ENCODE measurements around the gene METTL17. TPM values are rescaled to one million over a fixed set of nuclear protein-coding genes. Genes with fewer than 3 reads are reported as not detected.

Gene METTL17
- total and polyA plus RNA-seq, 2 experiments from 2014 or later: 31.3 to 87.7 TPM

GRCh38 chr14:21025371-21026273, 35.8 kb downstream of the METTL17 start:
- TF ChIP-seq EZH2 (IDR thresholded peaks at IDR 0.05; ENCODE audit: insufficient read depth, poor library complexity, severe bottlenecking) (peak; percentile 33), EZH2phosphoT487 (IDR thresholded peaks at IDR 0.05; ENCODE audit: insufficient read depth, low read depth) (no peak)
- H3K9me2 ChIP-seq (ENCODE audit: insufficient read depth): no peaks in the 10 kb centered on the region
- in situ Hi-C loops (cut with MboI): no loop called here
- H3F3A ChIP-seq (ENCODE audit: insufficient read depth): no peaks in the 10 kb centered on the region
- no peaks in the 10 kb centered on the region for H3K36me3 ChIP-seq (ENCODE audit: low read depth)
- H4K20me1 ChIP-seq (ENCODE audit: insufficient read depth): no peaks in the 10 kb centered on the region
- H3K9ac ChIP-seq: no peak overlapping the region
- H3K27me3 ChIP-seq (replicated peaks; ENCODE audit: insufficient read depth): peaks cover 32% of the 10 kb centered on the region
- DNase-seq: no peak
- H3K27ac ChIP-seq: no peak overlapping the region
- no peaks in the 10 kb centered on the region for H3K79me2 ChIP-seq (ENCODE audit: insufficient read depth)
- no peaks in the 10 kb centered on the region for H3K9me3 ChIP-seq (ENCODE audit: low read depth)
- H3K4me1 ChIP-seq (ENCODE audit: insufficient read depth): no peaks in the 10 kb centered on the region
- WGBS, 2 experiments (ENCODE audit: low coverage in 1 of 2, low lambda C conversion rate in 2 of 2, missing lambda C conversion rate in 2 of 2): 8 to 12% methylated on average over 28 to 58 of the region's 58 CpGs
- no peak overlapping the region for H2AFZ ChIP-seq
- peak overlapping the region; percentile 51 for H3K4me3 ChIP-seq
- H3K4me2 ChIP-seq (ENCODE audit: unreplicated experiment): peak overlapping the region; percentile 68

- Histone ChIP-seq H2AFZ (no peak overlapping the region), H3K4me3 (no peak overlapping the region), H3K27ac (no peak overlapping the region), H3K36me3 (ENCODE audit: low read depth) (no peaks in the 10 kb centered on the region), H3K9ac (no peak overlapping the region), H3K9me2 (ENCODE audit: insufficient read depth) (no peaks in the 10 kb centered on the region), H3K4me2 (ENCODE audit: unreplicated experiment) (no peak overlapping the region), H3K9me3 (ENCODE audit: low read depth) (no peaks in the 10 kb centered on the region), H3K79me2 (ENCODE audit: insufficient read depth) (no peaks in the 10 kb centered on the region), H3F3A (ENCODE audit: insufficient read depth) (no peaks in the 10 kb centered on the region), H3K27me3 (replicated peaks; ENCODE audit: insufficient read depth) (peaks cover 32% of the 10 kb centered on the region), H3K4me1 (ENCODE audit: insufficient read depth) (no peaks in the 10 kb centered on the region), H4K20me1 (ENCODE audit: insufficient read depth) (no peaks in the 10 kb centered on the region)
- in situ Hi-C loops (cut with MboI): no loop called here
- WGBS, 2 experiments (ENCODE audit: low coverage in 1 of 2, low lambda C conversion rate in 2 of 2, missing lambda C conversion rate in 2 of 2): 74 to 76% methylated on average over 4 to 7 of the region's 7 CpGs
- DNase-seq: no peak
- TF ChIP-seq EZH2 (IDR thresholded peaks at IDR 0.05; ENCODE audit: insufficient read depth, poor library complexity, severe bottlenecking) (no peak), EZH2phosphoT487 (IDR thresholded peaks at IDR 0.05; ENCODE audit: insufficient read depth, low read depth) (no peak)
Measured at GRCh38 chr14:21026274-21026987, 36.7 kb downstream of the METTL17 start.

GRCh38 chr14:21026988-21027315, 37.2 kb downstream of the METTL17 start:
- in situ Hi-C loops (cut with MboI): no loop called here
- no peak for DNase-seq
- no peaks in the 10 kb centered on the region for H3F3A ChIP-seq (ENCODE audit: insufficient read depth)
- no peaks in the 10 kb centered on the region for H3K36me3 ChIP-seq (ENCODE audit: low read depth)
- no peaks in the 10 kb centered on the region for H3K79me2 ChIP-seq (ENCODE audit: insufficient read depth)
- H3K4me1 ChIP-seq (ENCODE audit: insufficient read depth): no peaks in the 10 kb centered on the region
- H3K27ac ChIP-seq: no peak overlapping the region
- H3K4me3 ChIP-seq: no peak overlapping the region
- no peak overlapping the region for H3K4me2 ChIP-seq (ENCODE audit: unreplicated experiment)
- TF ChIP-seq EZH2 (IDR thresholded peaks at IDR 0.05; ENCODE audit: insufficient read depth, poor library complexity, severe bottlenecking) (no peak), EZH2phosphoT487 (IDR thresholded peaks at IDR 0.05; ENCODE audit: insufficient read depth, low read depth) (no peak)
- H3K9ac ChIP-seq: no peak overlapping the region
- no peaks in the 10 kb centered on the region for H4K20me1 ChIP-seq (ENCODE audit: insufficient read depth)
- no peaks in the 10 kb centered on the region for H3K9me3 ChIP-seq (ENCODE audit: low read depth)
- no peaks in the 10 kb centered on the region for H3K9me2 ChIP-seq (ENCODE audit: insufficient read depth)
- 76 to 77% methylated on average over 3 of the region's 3 CpGs for WGBS, 2 experiments (ENCODE audit: low coverage in 1 of 2, low lambda C conversion rate in 2 of 2, missing lambda C conversion rate in 2 of 2)
- no peak overlapping the region for H2AFZ ChIP-seq
- peaks cover 32% of the 10 kb centered on the region for H3K27me3 ChIP-seq (replicated peaks; ENCODE audit: insufficient read depth)

- no peak for DNase-seq
- TF ChIP-seq EZH2 (IDR thresholded peaks at IDR 0.05; ENCODE audit: insufficient read depth, poor library complexity, severe bottlenecking) (no peak), EZH2phosphoT487 (IDR thresholded peaks at IDR 0.05; ENCODE audit: insufficient read depth, low read depth) (no peak)
- Histone ChIP-seq H3K36me3 (ENCODE audit: low read depth) (no peaks in the 10 kb centered on the region), H3K4me1 (ENCODE audit: insufficient read depth) (no peaks in the 10 kb centered on the region), H3K27ac (no peak within 1 kb of the TSS), H3K4me3 (no peak within 1 kb of the TSS), H3K79me2 (ENCODE audit: insufficient read depth) (no peaks in the 10 kb centered on the region), H2AFZ (no peak within 1 kb of the TSS), H3K27me3 (replicated peaks; ENCODE audit: insufficient read depth) (peaks cover 4% of the 10 kb centered on the region; the same call in 1 of the 2 replicates), H3K9me3 (ENCODE audit: low read depth) (no peaks in the 10 kb centered on the region), H3K9me2 (ENCODE audit: insufficient read depth) (no peaks in the 10 kb centered on the region), H3K4me2 (ENCODE audit: unreplicated experiment) (no peak within 1 kb of the TSS), H3F3A (ENCODE audit: insufficient read depth) (no peaks in the 10 kb centered on the region), H3K9ac (no peak within 1 kb of the TSS), H4K20me1 (ENCODE audit: insufficient read depth) (no peaks in the 10 kb centered on the region)
- 61 to 75% methylated on average over 5 of the region's 5 CpGs for WGBS, 2 experiments (ENCODE audit: low coverage in 1 of 2, low lambda C conversion rate in 2 of 2, missing lambda C conversion rate in 2 of 2)
- in situ Hi-C loops (cut with MboI): no loop called here
Measured at GRCh38 chr14:21029917-21030316, 40.1 kb downstream of the METTL17 start, which contains the start of gene TPPP2. Gene TPPP2, plus strand, starts transcription at chr14:21030217. Its CDS starts 365 bp downstream, at chr14:21030582.
